H1 (cell line): ENCODE results near the gene SIX5. TPM values are rescaled to one million over a fixed set of nuclear protein-coding genes. Genes with fewer than 3 reads are reported as not detected.

Experiments
- CBX5 ChIP-seq: fragments of 300-800, 300-1000 bp; sonication (generic); IDR thresholded peaks from 2 replicates; pipeline ENCODE4 v1.7.1; 2016; ENCODE audit warnings: antibody characterized with exemption, low read length, low read depth
- CBX8 ChIP-seq: fragments of 300-800, 300-1000 bp; sonication (generic); IDR thresholded peaks from 2 replicates; pipeline ENCODE4 v1.7.1; 2016; ENCODE audit warnings: low read depth, low read length, borderline replicate concordance
- CHD1 ChIP-seq: IDR thresholded peaks from 2 replicates; pipeline ENCODE4 v1.6.1; 2012; ENCODE audit warnings: low read depth, low read length, improper control_type of control experiment
- EZH2 ChIP-seq: fragments of 200-600 bp; sonication (generic); IDR thresholded peaks from 2 replicates; pipeline ENCODE4 v1.7.1; 2012; ENCODE audit warnings: low read depth, mild to moderate bottlenecking, moderate library complexity, low read length, inconsistent platforms; ENCODE audit not compliant: severe bottlenecking
- FOSL1 ChIP-seq: IDR thresholded peaks from 2 replicates; pipeline ENCODE4 v1.6.1; 2011; ENCODE audit warnings: mild to moderate bottlenecking, low read depth, low read length, moderate library complexity; ENCODE audit not compliant: insufficient read depth
- KDM1A ChIP-seq: fragments of 200-600, 300-600 bp; sonication (generic); IDR thresholded peaks from 2 replicates; pipeline ENCODE4 v1.7.1; 2016; ENCODE audit warnings: mild to moderate bottlenecking, low read length, borderline replicate concordance
- KDM4A ChIP-seq: IDR thresholded peaks from one replicate; pipeline ENCODE4 v1.7.1; 2012; ENCODE audit warnings: low read depth, mild to moderate bottlenecking, moderate library complexity, low read length, inconsistent platforms; ENCODE audit not compliant: severe bottlenecking
- NRF1 ChIP-seq: IDR thresholded peaks from 2 replicates; pipeline ENCODE4 v1.6.1; 2011; ENCODE audit warnings: mild to moderate bottlenecking, low read depth, low read length, improper control_type of control experiment
- PHF8 ChIP-seq: fragments of 200-600 bp; sonication (generic); conservative IDR thresholded peaks from 2 replicates; pipeline ENCODE4 v1.7.1; 2012; ENCODE audit warnings: low read depth, mild to moderate bottlenecking, inconsistent platforms, low read length, moderate library complexity
- POLR2A ChIP-seq, 2 experiments: IDR thresholded peaks; 1 replicate in 1 of 2; 2 replicates in 1 of 2; pipeline ENCODE4 v1.6.1; 2011; ENCODE audit warnings: low read depth in 2 of 2, low read length in 2 of 2, mild to moderate bottlenecking in 2 of 2; ENCODE audit errors: control extremely low read depth in 1 of 2
- RAD21 ChIP-seq, 2 experiments: IDR thresholded peaks in 1 of 2; conservative IDR thresholded peaks in 1 of 2; 2 replicates each; pipeline ENCODE4 v1.6.1; 2011; ENCODE audit warnings: low read depth in 2 of 2, low read length in 2 of 2, improper control_type of control experiment in 1 of 2, inconsistent platforms in 1 of 2, mild to moderate bottlenecking in 1 of 2, moderate library complexity in 1 of 2
- RFX5 ChIP-seq: IDR thresholded peaks from 2 replicates; pipeline ENCODE4 v1.6.1; 2011; ENCODE audit warnings: low read depth, low read length, improper control_type of control experiment, borderline replicate concordance
- SIN3A ChIP-seq, 2 experiments: IDR thresholded peaks in 1 of 2; conservative IDR thresholded peaks in 1 of 2; 2 replicates each; pipeline ENCODE4 v1.6.1; 2011 to 2012; ENCODE audit warnings: low read length in 2 of 2, improper control_type of control experiment in 1 of 2, low read depth in 1 of 2, mild to moderate bottlenecking in 1 of 2
- SIRT6 ChIP-seq: IDR thresholded peaks from one replicate; pipeline ENCODE4 v1.7.1; 2012; ENCODE audit warnings: low read length, inconsistent platforms
- SP1 ChIP-seq: IDR thresholded peaks from 2 replicates; pipeline ENCODE4 v1.6.1; 2011; ENCODE audit warnings: low read depth, low read length
- TAF7 ChIP-seq: optimal IDR thresholded peaks from 2 replicates; pipeline ENCODE3; 2011; ENCODE audit warnings: low read depth, mild to moderate bottlenecking, inconsistent platforms, low read length, moderate library complexity, borderline replicate concordance
- TBP ChIP-seq: IDR thresholded peaks from 2 replicates; pipeline ENCODE4 v1.6.1; 2011; ENCODE audit warnings: low read depth, low read length, improper control_type of control experiment
- ZNF274 ChIP-seq: IDR thresholded peaks from 2 replicates; pipeline ENCODE4 v1.7.0; 2012; ENCODE audit warnings: low read length, borderline replicate concordance; ENCODE audit errors: extremely low read depth
- polyA plus RNA-seq, 7 experiments: library from polyadenylated mRNA; depleted of rRNA in 3 of 7; stranded (reverse) in 5 of 7; unstranded in 2 of 7; fragments of >200 nt in 5 of 7; fragments of 200-250 nt in 2 of 7; gene quantifications; 1 replicate in 5 of 7; 2 replicates in 1 of 7; 4 replicates in 1 of 7; pipeline versions ENCODE4 v1.2.1 to v1.2.3, GENCODE V29; 2011 to 2013; ENCODE audit warnings: missing spikeins in 2 of 7, mixed read lengths in 2 of 7
- total RNA-seq: library from RNA; stranded (reverse); fragmentation: NEBNext Ultra II Directional; extraction: Animal tissue kit (Norgen Biotek cat#: 25700); gene quantifications from 2 replicates; pipeline ENCODE4 v1.2.1, GENCODE V29; 2021
- TF ChIP-seq, protein P1 (sequence below): IDR thresholded peaks from 2 replicates; pipeline ENCODE4 v1.6.1; 2012; ENCODE audit warnings: low read length, inconsistent platforms
- TF ChIP-seq, protein P2 (sequence below): IDR thresholded peaks from 2 replicates; pipeline ENCODE4 v1.6.1; 2012; ENCODE audit warnings: inconsistent platforms

SIX5 gene
- total and polyA plus RNA-seq, 2 of the 8 experiments (the other 6 are each of a cell fraction or from before 2014, with no cell fraction given): 20.9 to 24.2 TPM

DNA sequence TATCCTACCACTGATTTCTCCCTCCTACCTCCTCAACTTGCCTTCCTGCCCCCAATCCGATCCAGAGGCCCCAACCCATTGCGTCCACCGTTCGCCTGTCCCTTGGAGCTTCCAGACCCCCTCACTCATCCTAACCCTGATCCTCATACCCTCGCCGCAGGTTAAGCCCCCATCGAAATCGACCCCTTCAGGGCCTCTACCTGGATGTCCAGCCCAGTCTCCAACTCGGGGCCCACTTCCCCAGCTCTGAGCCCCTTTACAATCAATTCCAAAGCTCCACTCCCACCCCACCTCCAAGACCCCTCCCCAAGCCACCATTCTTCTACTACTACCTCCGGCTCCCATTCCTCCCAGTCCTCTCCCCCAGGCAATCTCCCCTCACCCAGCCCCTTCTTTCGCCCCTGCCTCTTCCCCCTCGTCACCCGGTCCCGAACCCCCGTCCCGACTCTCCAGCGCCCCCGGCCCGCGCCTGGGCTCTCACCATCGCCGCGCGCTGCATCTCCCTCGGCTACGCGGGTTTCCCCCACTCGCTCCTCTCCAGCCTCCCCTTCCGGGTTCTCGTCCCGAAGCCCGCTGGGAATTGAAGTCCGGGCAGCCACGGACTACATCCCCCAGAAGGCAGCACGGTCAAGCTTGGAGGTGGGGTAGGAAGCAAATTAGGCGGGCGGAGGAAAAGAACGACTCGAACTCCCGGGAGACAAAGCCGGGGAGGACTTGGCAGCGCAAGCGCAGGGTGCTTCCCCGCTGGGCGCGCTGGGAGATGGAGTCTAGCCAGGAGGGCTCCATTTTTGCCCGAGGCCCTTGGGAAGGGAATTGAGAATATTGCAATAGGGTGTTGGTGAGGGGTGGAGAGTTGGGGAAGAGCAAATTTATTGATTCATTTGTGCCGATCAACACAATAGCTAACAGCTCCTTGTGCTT lies 38.4 kb downstream of the SIX5 start, which contains the start of gene FBXO46 (continued):
- TF ChIP-seq KDM4A (no peak), EZH2 (no peak), RAD21 (IDR thresholded peaks at IDR 0.05 in 1 of 2, conservative IDR thresholded peaks at IDR 0.05 in 1 of 2; ENCODE audit: low read depth in 2 of 2, low read length in 2 of 2) (peak; percentile 4 to 11; a peak in 2 of 4 replicates), FOSL1 (no peak), POLR2A (IDR thresholded peaks at IDR 0.05; ENCODE audit: control extremely low read depth in 1 of 2, low read depth in 2 of 2, low read length in 2 of 2) (peak; percentile 63 to 72), CBX8 (no peak), RFX5 (no peak), SIRT6 (no peak), CBX5 (no peak), TBP (peak; percentile 84), ZNF274 (no peak), CHD1 (no peak), SP1 (peak; percentile 13; the same call in 1 of the 2 replicates), PHF8 (peak; percentile 76; the same call in 1 of the 2 replicates), NRF1 (peak; percentile 80), KDM1A (no peak), SIN3A (conservative IDR thresholded peaks at IDR 0.05 in 1 of 2, IDR thresholded peaks at IDR 0.05 in 1 of 2; ENCODE audit: low read depth in 1 of 2, low read length in 2 of 2) (peak; percentile 58 to 86; a peak in 2 of 4 replicates), TAF7 (no peak)
- TF ChIP-seq, protein P1, sequence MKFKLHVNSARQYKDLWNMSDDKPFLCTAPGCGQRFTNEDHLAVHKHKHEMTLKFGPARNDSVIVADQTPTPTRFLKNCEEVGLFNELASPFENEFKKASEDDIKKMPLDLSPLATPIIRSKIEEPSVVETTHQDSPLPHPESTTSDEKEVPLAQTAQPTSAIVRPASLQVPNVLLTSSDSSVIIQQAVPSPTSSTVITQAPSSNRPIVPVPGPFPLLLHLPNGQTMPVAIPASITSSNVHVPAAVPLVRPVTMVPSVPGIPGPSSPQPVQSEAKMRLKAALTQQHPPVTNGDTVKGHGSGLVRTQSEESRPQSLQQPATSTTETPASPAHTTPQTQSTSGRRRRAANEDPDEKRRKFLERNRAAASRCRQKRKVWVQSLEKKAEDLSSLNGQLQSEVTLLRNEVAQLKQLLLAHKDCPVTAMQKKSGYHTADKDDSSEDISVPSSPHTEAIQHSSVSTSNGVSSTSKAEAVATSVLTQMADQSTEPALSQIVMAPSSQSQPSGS: no peak
- TF ChIP-seq, protein P2, sequence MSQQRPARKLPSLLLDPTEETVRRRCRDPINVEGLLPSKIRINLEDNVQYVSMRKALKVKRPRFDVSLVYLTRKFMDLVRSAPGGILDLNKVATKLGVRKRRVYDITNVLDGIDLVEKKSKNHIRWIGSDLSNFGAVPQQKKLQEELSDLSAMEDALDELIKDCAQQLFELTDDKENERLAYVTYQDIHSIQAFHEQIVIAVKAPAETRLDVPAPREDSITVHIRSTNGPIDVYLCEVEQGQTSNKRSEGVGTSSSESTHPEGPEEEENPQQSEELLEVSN: peak; percentile 11; the same call in 1 of the 2 replicates
